Thyroid gland (tissue), 4 donors: ENCODE data around the gene FAM124A. TPM values are rescaled to one million over a fixed set of nuclear protein-coding genes. Genes with fewer than 3 reads are reported as not detected.

ENCODE experiments used
- DNase-seq, 2 donors: peaks; one replicate each; pipeline ENCODE4 v3.0.0-alpha.2; 2019
- H3K27ac ChIP-seq, 3 donors: fragments of 200-600 bp; sonication (generic); 1 replicate in 2 of 3; 2 replicates in 1 of 3; pipeline ENCODE4 v1.5.1; 2016 to 2019; ENCODE audit warnings: mild to moderate bottlenecking in 1 of 3, moderate library complexity in 1 of 3
- H3K27me3 ChIP-seq: fragments of 200-600 bp; sonication (generic); one replicate; pipeline ENCODE4 v1.5.1; 2019
- H3K36me3 ChIP-seq, 2 donors: fragments of 200-600 bp; sonication (generic); one replicate each; pipeline ENCODE4 v1.5.1; 2016 to 2019
- H3K4me1 ChIP-seq, 2 donors: fragments of 200-600 bp; sonication (generic); one replicate each; pipeline ENCODE4 v1.5.1; 2017 to 2019
- H3K4me3 ChIP-seq, 3 donors: fragments of 200-600 bp; sonication (generic); replicated peaks in 1 of 3; 1 replicate in 2 of 3; 2 replicates in 1 of 3; pipeline ENCODE4 v1.5.1; 2016; ENCODE audit warnings: mild to moderate bottlenecking in 1 of 3
- H3K9me3 ChIP-seq: fragments of 200-600 bp; sonication (generic); one replicate; pipeline ENCODE4 v1.5.1; 2017
- POLR2A ChIP-seq, 2 donors: fragments of 450-650 bp; IDR thresholded peaks; one replicate each; pipeline ENCODE4 v1.6.1; 2017; ENCODE audit warnings: antibody characterized with exemption in 2 of 2, mild to moderate bottlenecking in 2 of 2, moderate library complexity in 1 of 2
- WGBS, 2 donors: methylation state at CpG; one replicate each; pipeline ENCODE4 v1.1.5; 2017; 5-methylcytosine and 5-hydroxymethylcytosine counted together
- intact Hi-C: fragments of 100-400 bp; cut with DNase I; formaldehyde crosslinking; loops from one replicate; pipeline ENCODE4 v1.15.1; 2023
- total RNA-seq, 4 donors: library from RNA; depleted of rRNA; stranded (reverse); fragments of >200 nt; gene quantifications; one replicate each; pipeline ENCODE4 v1.2.3, GENCODE V29; 2016
- TF ChIP-seq, protein P1 (sequence below), 6 experiments: fragments of 200-600 bp in 3 of 6; fragments of 450-650 bp in 3 of 6; sonication (generic) in 3 of 6; IDR thresholded peaks; one replicate each; pipeline ENCODE4 v1.5.1; 2016 to 2019; ENCODE audit warnings: antibody characterized with exemption in 6 of 6, mild to moderate bottlenecking in 2 of 6, inconsistent platforms in 1 of 6, moderate library complexity in 1 of 6

The FAM124A gene
- total RNA-seq, 4 donors from 2014 or later, result 9.1 to 11.4 (median 9.4) TPM

DNA sequence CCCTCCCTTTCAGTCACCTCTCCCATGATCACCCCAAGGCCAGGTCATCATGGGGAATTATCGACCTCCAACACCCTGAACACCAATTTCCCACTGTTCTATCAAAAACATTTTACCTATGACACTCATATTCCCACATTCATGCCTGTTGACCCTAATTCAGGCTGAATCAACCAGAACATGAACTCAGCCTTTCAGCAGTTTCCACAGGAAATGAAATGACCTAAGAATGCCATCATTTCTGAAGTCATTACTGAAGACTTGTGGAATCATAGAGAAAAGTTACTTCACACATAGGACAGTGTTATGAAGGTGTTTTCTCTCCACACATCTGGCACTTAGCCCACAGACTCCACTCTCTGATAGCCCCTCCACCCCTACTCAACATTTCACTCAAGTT is 29.9 kb upstream of the FAM124A start:
- intact Hi-C loops, result no loop called here
- H3K9me3 ChIP-seq, result no peaks in the 10 kb centered on the region
- TF ChIP-seq, protein P1, sequence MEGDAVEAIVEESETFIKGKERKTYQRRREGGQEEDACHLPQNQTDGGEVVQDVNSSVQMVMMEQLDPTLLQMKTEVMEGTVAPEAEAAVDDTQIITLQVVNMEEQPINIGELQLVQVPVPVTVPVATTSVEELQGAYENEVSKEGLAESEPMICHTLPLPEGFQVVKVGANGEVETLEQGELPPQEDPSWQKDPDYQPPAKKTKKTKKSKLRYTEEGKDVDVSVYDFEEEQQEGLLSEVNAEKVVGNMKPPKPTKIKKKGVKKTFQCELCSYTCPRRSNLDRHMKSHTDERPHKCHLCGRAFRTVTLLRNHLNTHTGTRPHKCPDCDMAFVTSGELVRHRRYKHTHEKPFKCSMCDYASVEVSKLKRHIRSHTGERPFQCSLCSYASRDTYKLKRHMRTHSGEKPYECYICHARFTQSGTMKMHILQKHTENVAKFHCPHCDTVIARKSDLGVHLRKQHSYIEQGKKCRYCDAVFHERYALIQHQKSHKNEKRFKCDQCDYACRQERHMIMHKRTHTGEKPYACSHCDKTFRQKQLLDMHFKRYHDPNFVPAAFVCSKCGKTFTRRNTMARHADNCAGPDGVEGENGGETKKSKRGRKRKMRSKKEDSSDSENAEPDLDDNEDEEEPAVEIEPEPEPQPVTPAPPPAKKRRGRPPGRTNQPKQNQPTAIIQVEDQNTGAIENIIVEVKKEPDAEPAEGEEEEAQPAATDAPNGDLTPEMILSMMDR (IDR thresholded peaks at IDR 0.05), result no peak
- TF ChIP-seq POLR2A (IDR thresholded peaks at IDR 0.05), result no peak
- WGBS, 2 donors, result 93 to 95% methylated on average over 1 of the region's 1 CpG
- H3K36me3 ChIP-seq, result no peaks in the 10 kb centered on the region
- H3K4me3 ChIP-seq, result no peak overlapping the region
- no peaks in the 10 kb centered on the region for H3K27me3 ChIP-seq
- no peaks in the 10 kb centered on the region for H3K4me1 ChIP-seq
- no peak overlapping the region for H3K27ac ChIP-seq
- DNase-seq, result no peak

DNA sequence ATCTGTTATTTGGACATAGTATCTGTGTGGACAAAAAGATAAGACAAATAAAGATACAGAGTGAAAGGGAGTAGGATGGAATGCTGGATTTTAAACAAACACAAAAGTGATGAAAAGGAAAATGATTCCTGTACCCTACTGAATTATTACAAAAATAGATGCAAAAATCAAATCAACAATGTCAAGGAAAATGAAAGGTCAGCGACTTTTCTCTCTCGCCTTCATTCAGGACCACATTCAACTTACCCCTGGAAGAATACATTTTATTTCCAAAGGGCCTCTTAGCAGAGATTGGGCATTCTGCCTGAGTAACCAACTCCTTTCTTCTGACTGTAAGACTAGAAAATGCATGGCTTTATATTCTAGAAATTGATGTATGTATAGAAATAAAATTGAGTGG is 28.8 kb upstream of the FAM124A start:
- no peaks in the 10 kb centered on the region for H3K27me3 ChIP-seq
- H3K4me3 ChIP-seq, result no peak overlapping the region
- H3K36me3 ChIP-seq, result no peaks in the 10 kb centered on the region
- no peaks in the 10 kb centered on the region for H3K9me3 ChIP-seq
- TF ChIP-seq, protein P1 (IDR thresholded peaks at IDR 0.05), result no peak
- TF ChIP-seq POLR2A (IDR thresholded peaks at IDR 0.05), result no peak
- no peak for DNase-seq
- intact Hi-C loops, result no loop called here
- no peaks in the 10 kb centered on the region for H3K4me1 ChIP-seq
- 92 to 94% methylated on average over 2 of the region's 2 CpGs for WGBS, 2 donors
- H3K27ac ChIP-seq, result no peak overlapping the region

DNA sequence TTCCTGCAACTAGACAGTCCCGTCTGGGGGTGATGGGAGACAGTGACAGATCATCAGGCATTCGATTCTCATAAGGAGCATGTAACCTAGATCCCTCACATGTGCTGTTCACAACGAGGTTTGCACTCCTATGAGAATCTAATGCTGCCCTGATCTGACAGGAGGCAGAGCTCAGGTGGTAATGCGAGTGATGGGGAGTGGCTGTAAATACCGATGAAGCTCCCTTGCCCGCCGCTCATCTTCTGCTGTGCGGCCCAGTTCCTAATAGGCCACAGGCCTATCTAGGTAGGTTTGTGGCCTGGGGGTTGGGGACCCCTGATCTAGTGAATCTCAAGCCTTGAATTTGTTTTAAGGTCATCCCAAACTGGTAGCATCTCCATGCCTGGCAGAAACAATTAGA is 27.3 kb upstream of the FAM124A start:
- Histone ChIP-seq H3K4me3 (no peak overlapping the region), H3K9me3 (no peaks in the 10 kb centered on the region), H3K4me1 (no peaks in the 10 kb centered on the region), H3K27me3 (no peaks in the 10 kb centered on the region), H3K27ac (no peak overlapping the region), H3K36me3 (no peaks in the 10 kb centered on the region)
- no peak for DNase-seq
- 85 to 88% methylated on average over 8 of the region's 8 CpGs for WGBS, 2 donors
- intact Hi-C loops, result no loop called here
- TF ChIP-seq, protein P1 (IDR thresholded peaks at IDR 0.05), result no peak
- no peak for TF ChIP-seq POLR2A (IDR thresholded peaks at IDR 0.05)

DNA sequence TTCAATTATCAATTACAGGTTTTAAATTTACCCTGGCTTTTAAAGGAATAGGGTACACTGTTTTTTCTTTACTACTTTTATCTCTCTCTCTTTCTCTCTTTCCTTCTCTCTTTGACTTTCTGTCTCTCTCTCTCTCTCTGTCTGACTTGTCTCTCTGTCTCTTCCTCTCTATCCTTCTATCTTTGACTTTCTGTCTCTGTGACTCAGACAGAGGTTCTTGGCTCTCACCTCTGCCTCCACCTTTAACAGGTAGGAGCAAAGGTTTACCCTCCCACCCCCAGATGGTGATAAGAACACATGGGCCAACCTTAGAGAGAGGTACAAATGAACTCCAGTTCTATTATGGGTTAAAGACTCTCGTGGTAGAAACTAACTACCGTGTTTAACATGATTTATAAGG is 20.3 kb upstream of the FAM124A start:
- Histone ChIP-seq H3K4me3 (no peak overlapping the region), H3K27ac (no peak overlapping the region), H3K9me3 (no peaks in the 10 kb centered on the region), H3K4me1 (no peaks in the 10 kb centered on the region), H3K27me3 (no peaks in the 10 kb centered on the region), H3K36me3 (no peaks in the 10 kb centered on the region)
- TF ChIP-seq, protein P1 (IDR thresholded peaks at IDR 0.05), result no peak
- no peak for TF ChIP-seq POLR2A (IDR thresholded peaks at IDR 0.05)
- DNase-seq, result no peak
- intact Hi-C loops, result no loop called here
- 91 to 93% methylated on average over 2 of the region's 2 CpGs for WGBS, 2 donors

DNA sequence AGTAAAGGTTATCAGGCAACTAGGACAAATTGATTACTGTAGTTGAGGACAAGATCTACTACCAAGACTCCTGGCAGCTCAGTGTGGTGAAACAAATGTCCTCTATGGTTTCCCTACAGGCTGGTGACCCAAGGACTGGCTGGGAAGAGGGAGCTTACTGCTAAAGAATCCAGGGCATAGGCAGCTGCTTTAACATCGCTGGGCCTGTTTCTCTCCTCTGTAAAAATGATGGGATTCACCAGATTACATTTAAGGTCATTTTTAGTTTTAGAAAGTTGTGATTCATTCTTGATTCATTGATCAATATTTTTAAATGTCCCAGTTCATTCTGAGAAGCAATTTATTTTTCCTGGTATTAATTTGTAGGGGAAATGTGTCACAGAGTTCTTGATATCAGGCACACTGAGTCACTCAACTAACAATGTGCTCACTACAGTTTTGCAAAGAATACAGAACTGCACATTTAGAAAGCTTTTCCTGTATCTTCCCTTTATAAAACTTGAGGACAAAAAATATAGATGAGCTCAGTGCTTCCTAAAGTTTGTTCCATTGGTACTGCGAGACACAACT is 19.6 kb upstream of the FAM124A start:
- H3K9me3 ChIP-seq, result no peaks in the 10 kb centered on the region
- WGBS, 2 donors, result 92 to 95% methylated on average over 2 of the region's 2 CpGs
- H3K4me3 ChIP-seq, result no peak overlapping the region
- H3K36me3 ChIP-seq, result no peaks in the 10 kb centered on the region
- TF ChIP-seq POLR2A (IDR thresholded peaks at IDR 0.05), result no peak
- TF ChIP-seq, protein P1 (IDR thresholded peaks at IDR 0.05), result no peak
- H3K4me1 ChIP-seq, result no peaks in the 10 kb centered on the region
- intact Hi-C loops, result no loop called here
- no peak overlapping the region for H3K27ac ChIP-seq
- no peak for DNase-seq
- H3K27me3 ChIP-seq, result no peaks in the 10 kb centered on the region
